WTC11 (cell line): ENCODE measurements around the gene CDH13. TPM values are rescaled to one million over a fixed set of nuclear protein-coding genes. Genes with fewer than 3 reads are reported as not detected.

ENCODE experiments used
- ATAC-seq: fragments of 200-7000 bp; cut with Tn5 transposase; 2 replicates; pipeline ENCODE4 v1.10.0; 2021; ENCODE audit warnings: mild to moderate bottlenecking, moderate library complexity
- CTCF ChIA-PET: fragments of 300-600 bp; sonication (Branson Sonifier 250); formaldehyde crosslinking; loops from one replicate; lab custom pipeline; 2021; ENCODE audit warnings: antibody characterized with exemption; lab: Charles Lee
- POLR2A ChIA-PET: fragments of 350-600 bp; sonication (Branson Sonifier 250); formaldehyde crosslinking; loops from one replicate; lab custom pipeline; 2021; ENCODE audit warnings: antibody characterized with exemption; lab: Charles Lee
- DNase-seq: peaks from one replicate; pipeline ENCODE4 v3.0.0; 2021; ENCODE audit warnings: low spot score
- H3K27ac Mint-ChIP-seq: 2 replicates; pipeline ENCODE4 v1.8.0; 2021; ENCODE audit warnings: mixed read lengths
- H3K27me3 Mint-ChIP-seq: 2 replicates; pipeline ENCODE4 v1.8.0; 2021; ENCODE audit warnings: low read depth, mild to moderate bottlenecking, moderate library complexity, mixed read lengths
- H3K36me3 Mint-ChIP-seq: 2 replicates; pipeline ENCODE4 v1.8.0; 2021; ENCODE audit warnings: mixed read lengths
- H3K4me1 Mint-ChIP-seq: 2 replicates; pipeline ENCODE4 v1.8.0; 2022; ENCODE audit warnings: mixed read lengths
- H3K4me3 Mint-ChIP-seq: 2 replicates; pipeline ENCODE4 v1.8.0; 2021; ENCODE audit warnings: mild to moderate bottlenecking, moderate library complexity, mixed read lengths
- H3K9me3 Mint-ChIP-seq: 2 replicates; pipeline ENCODE4 v1.8.0; 2021; ENCODE audit warnings: mixed read lengths
- ELF4 ChIP-seq: sonication (generic); formaldehyde crosslinking; IDR thresholded peaks from 2 replicates; pipeline ENCODE4 v1.8.1; 2022; ENCODE audit warnings: low read depth, mild to moderate bottlenecking, moderate library complexity, missing genetic modification reagents
- EMX1 ChIP-seq: fragments of 250-450 bp; sonication (Bioruptor Pico); IDR thresholded peaks from 2 replicates; pipeline ENCODE4 v1.8.0; 2021; ENCODE audit warnings: mild to moderate bottlenecking
- HMGA2 ChIP-seq: fragments of 250-450 bp; sonication (Bioruptor Pico); IDR thresholded peaks from 2 replicates; pipeline ENCODE4 v1.4.0; 2021; ENCODE audit warnings: mild to moderate bottlenecking, moderate library complexity
- MXD4 ChIP-seq: fragments of 250-450 bp; sonication (Bioruptor Pico); IDR thresholded peaks from 2 replicates; pipeline ENCODE4 v1.8.0; 2021; ENCODE audit warnings: mild to moderate bottlenecking, moderate library complexity, borderline replicate concordance
- NFATC4 ChIP-seq: fragments of 250-450 bp; sonication (Bioruptor Pico); IDR thresholded peaks from 2 replicates; pipeline ENCODE4 v1.9.0; 2021; ENCODE audit warnings: mild to moderate bottlenecking
- OVOL2 ChIP-seq: fragments of 250-450 bp; sonication (Bioruptor Pico); IDR thresholded peaks from 2 replicates; pipeline ENCODE4 v1.9.0; 2021; ENCODE audit warnings: mild to moderate bottlenecking, borderline replicate concordance
- SMAD4 ChIP-seq: sonication (generic); formaldehyde crosslinking; IDR thresholded peaks from 2 replicates; pipeline ENCODE4 v1.8.0; 2022; ENCODE audit warnings: mild to moderate bottlenecking, missing genetic modification reagents
- SP1 ChIP-seq: sonication (generic); formaldehyde crosslinking; conservative IDR thresholded peaks from 2 replicates; pipeline ENCODE4 v1.8.1; 2022; ENCODE audit warnings: missing genetic modification reagents
- TP53 ChIP-seq: sonication (generic); formaldehyde crosslinking; IDR thresholded peaks from 2 replicates; pipeline ENCODE4 v1.8.1; 2023; ENCODE audit warnings: mild to moderate bottlenecking, missing genetic modification reagents
- USF1 ChIP-seq: sonication (generic); formaldehyde crosslinking; IDR thresholded peaks from 2 replicates; pipeline ENCODE4 v1.8.0; 2022; ENCODE audit warnings: mild to moderate bottlenecking, missing genetic modification reagents
- ZNF232 ChIP-seq: sonication (generic); formaldehyde crosslinking; IDR thresholded peaks from 2 replicates; pipeline ENCODE4 v1.8.0; 2022; ENCODE audit warnings: mild to moderate bottlenecking, missing genetic modification reagents
- ZNF396 ChIP-seq: fragments of 250-450 bp; sonication (Bioruptor Pico); IDR thresholded peaks from 2 replicates; pipeline ENCODE4 v1.8.0; 2021; ENCODE audit warnings: mild to moderate bottlenecking, moderate library complexity, borderline replicate concordance
- total RNA-seq: library from RNA; stranded (reverse); gene quantifications from 3 replicates; pipeline ENCODE4 v1.2.3, GENCODE V29; 2021
- TF ChIP-seq, protein P1 (sequence below): fragments of 250-450 bp; sonication (Bioruptor Pico); IDR thresholded peaks from 2 replicates; pipeline ENCODE4 v1.9.0; 2021; ENCODE audit warnings: mild to moderate bottlenecking
- TF ChIP-seq, protein P2 (sequence below): fragments of 250-450 bp; sonication (Bioruptor Pico); IDR thresholded peaks from 2 replicates; pipeline ENCODE4 v1.8.0; 2021; ENCODE audit warnings: mild to moderate bottlenecking
- TF ChIP-seq, protein P3 (sequence below): sonication (generic); formaldehyde crosslinking; IDR thresholded peaks from 2 replicates; pipeline ENCODE4 v1.8.1; 2023; ENCODE audit warnings: mild to moderate bottlenecking, missing genetic modification reagents
- TF ChIP-seq, protein P4 (sequence below): fragments of 250-450 bp; sonication (Bioruptor Pico); IDR thresholded peaks from 2 replicates; pipeline ENCODE4 v1.9.0; 2021; ENCODE audit warnings: moderate library complexity, mild to moderate bottlenecking, inconsistent platforms, borderline replicate concordance
- TF ChIP-seq, protein P5 (sequence below): sonication (generic); formaldehyde crosslinking; IDR thresholded peaks from 2 replicates; pipeline ENCODE4 v1.8.1; 2022; ENCODE audit warnings: low read depth, mild to moderate bottlenecking, moderate library complexity, missing genetic modification reagents, borderline replicate concordance

The CDH13 gene
- total RNA-seq, 1 experiment from 2014 or later: 0.81 TPM

GRCh38 chr16:83037884-83038283, 411.1 kb downstream of the CDH13 start (continued):
- TF ChIP-seq ZNF396 (CRISPR knock-in tag): no peak

DNA sequence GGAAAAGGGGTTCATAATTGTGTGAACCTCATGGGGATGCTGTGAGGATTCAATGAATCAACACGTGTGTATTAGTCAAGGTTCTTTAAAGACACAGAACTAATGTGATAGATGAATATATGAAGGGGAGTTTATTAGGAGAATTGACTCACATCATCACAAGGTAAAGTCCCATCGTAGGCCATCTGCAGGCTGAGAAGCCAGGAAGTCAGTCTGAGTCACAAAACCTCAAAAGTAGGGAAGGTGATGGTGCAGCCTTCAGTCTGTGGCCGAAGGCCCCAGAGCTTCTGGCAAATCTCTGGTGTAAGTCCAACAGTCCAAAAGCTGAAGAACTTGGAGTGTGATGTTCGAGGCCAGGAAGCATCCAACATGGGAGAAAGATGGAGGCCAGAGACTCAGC, 413.4 kb downstream of the CDH13 start:
- H3K4me1 Mint-ChIP-seq: no peaks in the 10 kb centered on the region
- no peak for DNase-seq
- CTCF ChIA-PET: no interaction called here

GRCh38 chr16:83044589-83044988, 417.8 kb downstream of the CDH13 start:
- POLR2A ChIA-PET: no interaction called here
- DNase-seq (no peak), ATAC-seq (no peak; the same call in 1 of the 2 replicates)
- Mint-ChIP-seq H3K4me3 (no peak overlapping the region), H3K27me3 (0 out of 2 replicates have a peak, but pooled peaks cover 2% of the 10 kb centered on the region), H3K4me1 (no peaks in the 10 kb centered on the region), H3K9me3 (peaks cover 13% of the 10 kb centered on the region), H3K36me3 (no peaks in the 10 kb centered on the region), H3K27ac (no peak overlapping the region)
- CTCF ChIA-PET: no interaction called here
- TF ChIP-seq HMGA2 (CRISPR knock-in tag) (no peak), MXD4 (CRISPR knock-in tag) (no peak), ZNF232 (CRISPR knock-in tag) (no peak), USF1 (CRISPR knock-in tag) (no peak), EMX1 (CRISPR knock-in tag) (no peak), TP53 (CRISPR knock-in tag) (no peak), OVOL2 (CRISPR knock-in tag) (no peak)
- TF ChIP-seq, protein P1, sequence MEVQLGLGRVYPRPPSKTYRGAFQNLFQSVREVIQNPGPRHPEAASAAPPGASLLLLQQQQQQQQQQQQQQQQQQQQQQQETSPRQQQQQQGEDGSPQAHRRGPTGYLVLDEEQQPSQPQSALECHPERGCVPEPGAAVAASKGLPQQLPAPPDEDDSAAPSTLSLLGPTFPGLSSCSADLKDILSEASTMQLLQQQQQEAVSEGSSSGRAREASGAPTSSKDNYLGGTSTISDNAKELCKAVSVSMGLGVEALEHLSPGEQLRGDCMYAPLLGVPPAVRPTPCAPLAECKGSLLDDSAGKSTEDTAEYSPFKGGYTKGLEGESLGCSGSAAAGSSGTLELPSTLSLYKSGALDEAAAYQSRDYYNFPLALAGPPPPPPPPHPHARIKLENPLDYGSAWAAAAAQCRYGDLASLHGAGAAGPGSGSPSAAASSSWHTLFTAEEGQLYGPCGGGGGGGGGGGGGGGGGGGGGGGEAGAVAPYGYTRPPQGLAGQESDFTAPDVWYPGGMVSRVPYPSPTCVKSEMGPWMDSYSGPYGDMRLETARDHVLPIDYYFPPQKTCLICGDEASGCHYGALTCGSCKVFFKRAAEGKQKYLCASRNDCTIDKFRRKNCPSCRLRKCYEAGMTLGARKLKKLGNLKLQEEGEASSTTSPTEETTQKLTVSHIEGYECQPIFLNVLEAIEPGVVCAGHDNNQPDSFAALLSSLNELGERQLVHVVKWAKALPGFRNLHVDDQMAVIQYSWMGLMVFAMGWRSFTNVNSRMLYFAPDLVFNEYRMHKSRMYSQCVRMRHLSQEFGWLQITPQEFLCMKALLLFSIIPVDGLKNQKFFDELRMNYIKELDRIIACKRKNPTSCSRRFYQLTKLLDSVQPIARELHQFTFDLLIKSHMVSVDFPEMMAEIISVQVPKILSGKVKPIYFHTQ: no peak
- TF ChIP-seq, protein P2, sequence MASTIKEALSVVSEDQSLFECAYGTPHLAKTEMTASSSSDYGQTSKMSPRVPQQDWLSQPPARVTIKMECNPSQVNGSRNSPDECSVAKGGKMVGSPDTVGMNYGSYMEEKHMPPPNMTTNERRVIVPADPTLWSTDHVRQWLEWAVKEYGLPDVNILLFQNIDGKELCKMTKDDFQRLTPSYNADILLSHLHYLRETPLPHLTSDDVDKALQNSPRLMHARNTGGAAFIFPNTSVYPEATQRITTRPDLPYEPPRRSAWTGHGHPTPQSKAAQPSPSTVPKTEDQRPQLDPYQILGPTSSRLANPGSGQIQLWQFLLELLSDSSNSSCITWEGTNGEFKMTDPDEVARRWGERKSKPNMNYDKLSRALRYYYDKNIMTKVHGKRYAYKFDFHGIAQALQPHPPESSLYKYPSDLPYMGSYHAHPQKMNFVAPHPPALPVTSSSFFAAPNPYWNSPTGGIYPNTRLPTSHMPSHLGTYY (CRISPR knock-in tag): no peak

More for the DNA sequence above, 413.4 kb downstream of the CDH13 start:
- H3K27me3 Mint-ChIP-seq: 0 out of 2 replicates have a peak, but pooled peaks cover 2% of the 10 kb centered on the region
- no peak for ATAC-seq
- TF ChIP-seq SMAD4 (CRISPR knock-in tag): no peak
- TF ChIP-seq, protein P3, sequence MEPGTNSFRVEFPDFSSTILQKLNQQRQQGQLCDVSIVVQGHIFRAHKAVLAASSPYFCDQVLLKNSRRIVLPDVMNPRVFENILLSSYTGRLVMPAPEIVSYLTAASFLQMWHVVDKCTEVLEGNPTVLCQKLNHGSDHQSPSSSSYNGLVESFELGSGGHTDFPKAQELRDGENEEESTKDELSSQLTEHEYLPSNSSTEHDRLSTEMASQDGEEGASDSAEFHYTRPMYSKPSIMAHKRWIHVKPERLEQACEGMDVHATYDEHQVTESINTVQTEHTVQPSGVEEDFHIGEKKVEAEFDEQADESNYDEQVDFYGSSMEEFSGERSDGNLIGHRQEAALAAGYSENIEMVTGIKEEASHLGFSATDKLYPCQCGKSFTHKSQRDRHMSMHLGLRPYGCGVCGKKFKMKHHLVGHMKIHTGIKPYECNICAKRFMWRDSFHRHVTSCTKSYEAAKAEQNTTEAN (CRISPR knock-in tag): no peak
- TF ChIP-seq ZNF396 (CRISPR knock-in tag): no peak
- TF ChIP-seq ELF4 (CRISPR knock-in tag): no peak
- TF ChIP-seq, protein P4, sequence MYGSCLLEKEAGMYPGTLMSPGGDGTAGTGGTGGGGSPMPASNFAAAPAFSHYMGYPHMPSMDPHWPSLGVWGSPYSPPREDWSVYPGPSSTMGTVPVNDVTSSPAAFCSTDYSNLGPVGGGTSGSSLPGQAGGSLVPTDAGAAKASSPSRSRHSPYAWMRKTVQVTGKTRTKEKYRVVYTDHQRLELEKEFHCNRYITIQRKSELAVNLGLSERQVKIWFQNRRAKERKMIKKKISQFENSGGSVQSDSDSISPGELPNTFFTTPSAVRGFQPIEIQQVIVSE: no peak
- H3K36me3 Mint-ChIP-seq: no peaks in the 10 kb centered on the region
- no peak overlapping the region for H3K27ac Mint-ChIP-seq
- H3K9me3 Mint-ChIP-seq: peaks cover 15% of the 10 kb centered on the region
- H3K4me3 Mint-ChIP-seq: no peak overlapping the region
- POLR2A ChIA-PET: no interaction called here

DNA sequence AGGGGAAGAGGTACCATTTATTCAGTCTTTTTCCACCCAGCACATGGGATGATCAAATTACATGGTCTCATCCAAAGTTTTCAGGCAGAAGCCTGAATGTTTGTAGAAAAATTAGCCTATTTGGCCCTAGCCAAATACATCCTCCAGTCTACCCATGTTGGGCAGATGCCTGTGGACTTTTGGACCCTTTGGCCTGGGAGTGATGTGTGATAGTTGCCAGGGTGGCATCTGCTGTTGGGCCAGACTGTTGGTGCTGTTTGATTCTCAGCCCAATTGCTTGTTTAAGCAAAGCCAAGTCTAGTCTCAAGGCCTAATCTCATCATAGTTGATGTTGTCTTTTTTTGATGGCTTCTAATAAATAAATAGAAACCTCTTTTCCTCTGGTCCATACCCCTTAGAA, 419.0 kb downstream of the CDH13 start:
- ChIA-PET POLR2A (no interaction called here), CTCF (no interaction called here)

More for the DNA sequence above, 419.0 kb downstream of the CDH13 start:
- H3K4me1 Mint-ChIP-seq: no peaks in the 10 kb centered on the region
- H3K27me3 Mint-ChIP-seq: no peaks in the 10 kb centered on the region
- H3K4me3 Mint-ChIP-seq: no peak overlapping the region
- no peaks in the 10 kb centered on the region for H3K36me3 Mint-ChIP-seq
- peaks cover 25% of the 10 kb centered on the region for H3K9me3 Mint-ChIP-seq
- TF ChIP-seq USF1 (CRISPR knock-in tag): no peak
- TF ChIP-seq, protein P3 (CRISPR knock-in tag): no peak
- no peak for TF ChIP-seq SP1 (CRISPR knock-in tag)
- TF ChIP-seq, protein P4: no peak
- TF ChIP-seq, protein P5, sequence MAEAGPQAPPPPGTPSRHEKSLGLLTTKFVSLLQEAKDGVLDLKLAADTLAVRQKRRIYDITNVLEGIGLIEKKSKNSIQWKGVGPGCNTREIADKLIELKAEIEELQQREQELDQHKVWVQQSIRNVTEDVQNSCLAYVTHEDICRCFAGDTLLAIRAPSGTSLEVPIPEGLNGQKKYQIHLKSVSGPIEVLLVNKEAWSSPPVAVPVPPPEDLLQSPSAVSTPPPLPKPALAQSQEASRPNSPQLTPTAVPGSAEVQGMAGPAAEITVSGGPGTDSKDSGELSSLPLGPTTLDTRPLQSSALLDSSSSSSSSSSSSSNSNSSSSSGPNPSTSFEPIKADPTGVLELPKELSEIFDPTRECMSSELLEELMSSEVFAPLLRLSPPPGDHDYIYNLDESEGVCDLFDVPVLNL (CRISPR knock-in tag): no peak
- TF ChIP-seq NFATC4 (CRISPR knock-in tag): no peak
- TF ChIP-seq, all 79 proteins: peak for 0
- no peak overlapping the region for H3K27ac Mint-ChIP-seq
- ATAC-seq (no peak), DNase-seq (no peak)
